HFFc6 (cell line): ENCODE data around the gene CCNI. TPM values are rescaled to one million over a fixed set of nuclear protein-coding genes. Genes with fewer than 3 reads are reported as not detected.

Source experiments
- DNase-seq: peaks from one replicate; pipeline ENCODE4 v3.0.0-alpha.2; 2018
- H3K27ac Mint-ChIP-seq: 2 replicates; pipeline ENCODE4 v1.8.0; 2020; ENCODE audit warnings: mild to moderate bottlenecking, mixed read lengths
- H3K27me3 Mint-ChIP-seq: 2 replicates; pipeline ENCODE4 v1.8.0; 2021; ENCODE audit warnings: mild to moderate bottlenecking, moderate library complexity, mixed read lengths; ENCODE audit not compliant: insufficient read depth
- H3K36me3 Mint-ChIP-seq: 2 replicates; pipeline ENCODE4 v1.8.0; 2021; ENCODE audit warnings: low read depth, mixed read lengths
- H3K4me1 Mint-ChIP-seq: 2 replicates; pipeline ENCODE4 v1.8.0; 2020; ENCODE audit warnings: low read depth, mixed read lengths
- H3K4me3 Mint-ChIP-seq: 2 replicates; pipeline ENCODE4 v1.8.0; 2020; ENCODE audit warnings: mild to moderate bottlenecking, moderate library complexity, mixed read lengths
- H3K9me3 Mint-ChIP-seq: 2 replicates; pipeline ENCODE4 v1.8.0; 2020; ENCODE audit warnings: mild to moderate bottlenecking, mixed read lengths
- CTCF ChIP-seq: fragments of 200-600 bp; sonication (generic); IDR thresholded peaks from 2 replicates; pipeline ENCODE4 v1.5.0; 2021; ENCODE audit warnings: antibody characterized with exemption, mild to moderate bottlenecking
- total RNA-seq, 6 experiments: library from RNA; stranded (reverse); fragmentation: NEBNext Ultra II Directional; extraction: Animal tissue kit (Norgen Biotek cat#: 25700); gene quantifications; 2 replicates in 1 of 6; 3 replicates in 5 of 6; pipeline ENCODE4 v1.2.3, GENCODE V29; 2021

CCNI gene
- total RNA-seq, 6 experiments from 2014 or later = 132 to 210 (median 179) TPM

- peak overlapping the region; percentile 87 for H3K27ac Mint-ChIP-seq
- peak; percentile 77 for DNase-seq
- peak overlapping the region; percentile 55 for H3K4me3 Mint-ChIP-seq
- H3K9me3 Mint-ChIP-seq = no peaks in the 10 kb centered on the region; the same call in 1 of the 2 replicates
- H3K36me3 Mint-ChIP-seq = peaks cover 79% of the 10 kb centered on the region
- peaks cover 15% of the 10 kb centered on the region for H3K27me3 Mint-ChIP-seq
- no peak for TF ChIP-seq CTCF
- peaks cover 96% of the 10 kb centered on the region for H3K4me1 Mint-ChIP-seq
These were observed 73.9 kb downstream of the CCNI start for GRCh38 chr4:77001907-77002306.

- Mint-ChIP-seq H3K9me3 (no peaks in the 10 kb centered on the region; the same call in 1 of the 2 replicates), H3K4me1 (peaks cover 87% of the 10 kb centered on the region), H3K27me3 (peaks cover 31% of the 10 kb centered on the region), H3K27ac (peak overlapping the region; percentile 87), H3K36me3 (peaks cover 66% of the 10 kb centered on the region), H3K4me3 (peak overlapping the region; percentile 64)
- no peak for TF ChIP-seq CTCF
- DNase-seq = peak; percentile 70
These were observed 77.4 kb downstream of the CCNI start for GRCh38 chr4:76998251-76998901.

GRCh38 chr4:76997532-76997931, 78.3 kb downstream of the CCNI start:
- H3K4me3 Mint-ChIP-seq = peak overlapping the region; percentile 45; the same call in 1 of the 2 replicates

More at GRCh38 chr4:76997532-76997931, 78.3 kb downstream of the CCNI start:
- Mint-ChIP-seq H3K27me3 (peaks cover 36% of the 10 kb centered on the region), H3K27ac (peak overlapping the region; percentile 87), H3K4me1 (peaks cover 87% of the 10 kb centered on the region), H3K36me3 (peaks cover 66% of the 10 kb centered on the region), H3K9me3 (peaks cover 7% of the 10 kb centered on the region; the same call in 1 of the 2 replicates)
- DNase-seq = no peak
- no peak for TF ChIP-seq CTCF

Other genes starting within 250 kb of the CCNI start
- under 1 TPM; 0.09 to 0.14 (median 0.11) TPM for gene SOWAHB, start 177.8 kb downstream of the CCNI start, total RNA-seq
- 100 to 1,000 TPM; 563 to 907 (median 620) TPM for gene SEPTIN11, start 126.2 kb downstream of the CCNI start, total RNA-seq
- 10 to 100 TPM; 17.1 to 20.4 (median 19.2) TPM for gene CCNG2, start 81.2 kb upstream of the CCNI start, total RNA-seq